NCI-H2171 treated with DMSO at 0.1 percent for 48 hours (cell line): Measurements from ENCODE around the gene MRAP.
A peak's percentile ranks its signal among the peaks of the same experiment; 100 is the strongest.

Experiments used
- DNase-seq: peaks from one replicate; lab custom pipeline; 2025; lab: John Stamatoyannopoulos, UW

MRAP gene

GRCh38 chr21:32322676-32323075 lies 24.0 kb downstream of the MRAP start:
- DNase-seq: no peak

GRCh38 chr21:32325706-32326105 lies 27.1 kb downstream of the MRAP start:
- DNase-seq: no peak

- DNase-seq: no peak
Measured at GRCh38 chr21:32328595-32328994, 29.9 kb downstream of the MRAP start.

- no peak for DNase-seq
Measured at GRCh38 chr21:32329331-32329730, 30.7 kb downstream of the MRAP start.

- no peak for DNase-seq
Measured at GRCh38 chr21:32329776-32330175, 31.1 kb downstream of the MRAP start.

- no peak for DNase-seq
Measured at GRCh38 chr21:32330784-32331311, 32.2 kb downstream of the MRAP start.

GRCh38 chr21:32331444-32332305 lies 33.0 kb downstream of the MRAP start:
- no peak for DNase-seq

- no peak for DNase-seq
Measured at GRCh38 chr21:32332463-32332951, 33.9 kb downstream of the MRAP start.

- DNase-seq: peak; percentile 48
Measured at GRCh38 chr21:32333953-32334673, 35.5 kb downstream of the MRAP start.

GRCh38 chr21:32334980-32335531 lies 36.4 kb downstream of the MRAP start:
- DNase-seq: peak; percentile 96

GRCh38 chr21:32335601-32336575 lies 37.2 kb downstream of the MRAP start:
- peak; percentile 70 for DNase-seq

- peak; percentile 82 for DNase-seq
Measured at GRCh38 chr21:32336711-32337110, 38.1 kb downstream of the MRAP start.

GRCh38 chr21:32337206-32337605 lies 38.6 kb downstream of the MRAP start:
- DNase-seq: no peak

GRCh38 chr21:32338209-32338921 lies 39.7 kb downstream of the MRAP start:
- DNase-seq: no peak

- DNase-seq: no peak
Measured at GRCh38 chr21:32340863-32341848, 42.5 kb downstream of the MRAP start.

GRCh38 chr21:32346951-32347350 lies 48.3 kb downstream of the MRAP start:
- DNase-seq: no peak

- no peak for DNase-seq
Measured at GRCh38 chr21:32347351-32347750, 48.7 kb downstream of the MRAP start.

GRCh38 chr21:32347977-32348376 lies 49.3 kb downstream of the MRAP start:
- no peak for DNase-seq

- no peak for DNase-seq
Measured at GRCh38 chr21:32348604-32349332, 50.1 kb downstream of the MRAP start.
